IMR-90 (cell line): ENCODE data around the gene RBM39. TPM values are rescaled to one million over a fixed set of nuclear protein-coding genes. Genes with fewer than 3 reads are reported as not detected.

Source experiments
- ATAC-seq: fragments of 200-7000 bp; cut with Tn5 transposase; 2 replicates; pipeline ENCODE4 v1.9.1; 2020; ENCODE audit warnings: low read depth, mild to moderate bottlenecking, moderate library complexity
- BruUV-seq: library from RNA; stranded (reverse); fragments of 400-500 nt; replicated peaks from 2 replicates; lab custom pipeline; 2021; lab: Mats Ljungman, UMichigan
- CTCF ChIA-PET: fragments of 300-600 bp; formaldehyde crosslinking; extraction: SDS; loops from one replicate; lab custom pipeline; 2021; ENCODE audit warnings: antibody characterized with exemption; lab: Yijun Ruan, JAX
- POLR2A ChIA-PET: fragments of 300-600 bp; sonication (Branson Sonifier 250); formaldehyde crosslinking; loops from one replicate; lab custom pipeline; 2022; ENCODE audit warnings: antibody characterized with exemption; ENCODE audit not compliant: unreplicated experiment; lab: Charles Lee
- DNase-seq: peaks from one replicate; pipeline ENCODE4 v3.0.0; 2013
- H2AFZ ChIP-seq: replicated peaks from 2 replicates; pipeline ENCODE3; 2013; ENCODE audit warnings: low read length, mild to moderate bottlenecking; ENCODE audit not compliant: poor library complexity
- H2AK5ac ChIP-seq: 2 replicates; pipeline ENCODE4 v1.6.1; 2013; ENCODE audit warnings: low read depth, low read length, inconsistent platforms
- H2AK9ac ChIP-seq: replicated peaks from 2 replicates; pipeline ENCODE3; 2013; ENCODE audit warnings: mild to moderate bottlenecking, low read depth, low read length, moderate library complexity; ENCODE audit not compliant: poor library complexity
- H2BK120ac ChIP-seq: 2 replicates; pipeline ENCODE4 v1.6.1; 2013; ENCODE audit warnings: low read depth, low read length, inconsistent platforms
- H2BK15ac ChIP-seq: 3 replicates; pipeline ENCODE4 v1.6.1; 2013; ENCODE audit warnings: low read depth, low read length, inconsistent platforms
- H2BK20ac ChIP-seq: 2 replicates; pipeline ENCODE4 v1.6.1; 2013; ENCODE audit warnings: low read depth, mild to moderate bottlenecking, inconsistent platforms, low read length, moderate library complexity
- H2BK5ac ChIP-seq: 2 replicates; pipeline ENCODE4 v1.6.1; 2013; ENCODE audit warnings: mild to moderate bottlenecking, low read depth, low read length, inconsistent platforms; ENCODE audit not compliant: poor library complexity, severe bottlenecking
- H3K14ac ChIP-seq: replicated peaks from 2 replicates; pipeline ENCODE4 v1.6.1; 2013; ENCODE audit warnings: low read depth, low read length, inconsistent platforms
- H3K18ac ChIP-seq: 2 replicates; pipeline ENCODE4 v1.6.1; 2013; ENCODE audit warnings: low read depth, low read length, control low read depth
- H3K23ac ChIP-seq: 2 replicates; pipeline ENCODE4 v1.6.1; 2013; ENCODE audit warnings: low read depth, low read length, inconsistent platforms
- H3K27ac ChIP-seq: 2 replicates; pipeline ENCODE4 v1.5.1; 2013; ENCODE audit warnings: mild to moderate bottlenecking, control low read depth, low read length; ENCODE audit not compliant: insufficient read depth
- H3K27me3 ChIP-seq: 2 replicates; pipeline ENCODE4 v1.6.1; 2013; ENCODE audit warnings: low read length; ENCODE audit not compliant: control insufficient read depth, insufficient read depth
- H3K36me3 ChIP-seq: 2 replicates; pipeline ENCODE4 v1.6.1; 2013; ENCODE audit warnings: low read length, mixed read lengths; ENCODE audit not compliant: control insufficient read depth, insufficient read depth
- H3K4ac ChIP-seq: 2 replicates; pipeline ENCODE4 v1.6.1; 2013; ENCODE audit warnings: low read depth, low read length, inconsistent platforms
- H3K4me1 ChIP-seq: 2 replicates; pipeline ENCODE4 v1.6.1; 2013; ENCODE audit warnings: low read length, mixed read lengths; ENCODE audit not compliant: control insufficient read depth, insufficient read depth
- H3K4me2 ChIP-seq: 2 replicates; pipeline ENCODE4 v1.6.1; 2013; ENCODE audit warnings: low read depth, mild to moderate bottlenecking, control low read depth, low read length, moderate library complexity
- H3K4me3 ChIP-seq: 2 replicates; pipeline ENCODE4 v1.5.1; 2013; ENCODE audit warnings: low read depth, mild to moderate bottlenecking, control low read depth, low read length, moderate library complexity; ENCODE audit not compliant: insufficient read depth
- H3K56ac ChIP-seq: 2 replicates; pipeline ENCODE4 v1.6.1; 2013; ENCODE audit warnings: low read length, inconsistent platforms; ENCODE audit not compliant: insufficient read depth; ENCODE audit errors: extremely low read depth
- H3K79me1 ChIP-seq, 2 experiments: 2 replicates each; pipeline ENCODE4 v1.6.1; 2013; ENCODE audit warnings: low read length in 2 of 2, inconsistent platforms in 1 of 2, low read depth in 1 of 2
- H3K9ac ChIP-seq: 2 replicates; pipeline ENCODE4 v1.6.1; 2013; ENCODE audit warnings: low read depth, low read length, control low read depth
- H3K9me1 ChIP-seq: 2 replicates; pipeline ENCODE4 v1.6.1; 2013; ENCODE audit warnings: low read length, inconsistent platforms; ENCODE audit not compliant: insufficient read depth
- H3K9me3 ChIP-seq: 2 replicates; pipeline ENCODE4 v1.6.1; 2013; ENCODE audit warnings: low read length; ENCODE audit not compliant: control insufficient read depth, insufficient read depth
- H4K20me1 ChIP-seq: 2 replicates; pipeline ENCODE4 v1.6.1; 2013; ENCODE audit warnings: low read length, inconsistent platforms; ENCODE audit not compliant: insufficient read depth
- H4K5ac ChIP-seq: 2 replicates; pipeline ENCODE4 v1.6.1; 2013; ENCODE audit warnings: mild to moderate bottlenecking, low read depth, low read length, control low read depth
- H4K8ac ChIP-seq, 2 experiments: 2 replicates each; pipeline ENCODE4 v1.6.1; 2013; ENCODE audit warnings: low read depth in 2 of 2, low read length in 2 of 2, control low read depth in 1 of 2, inconsistent platforms in 1 of 2
- H4K91ac ChIP-seq: 2 replicates; pipeline ENCODE4 v1.6.1; 2013; ENCODE audit warnings: low read depth, low read length, inconsistent platforms; ENCODE audit not compliant: insufficient read depth
- BHLHE40 ChIP-seq: fragments of 150-350 bp; IDR thresholded peaks from 2 replicates; pipeline ENCODE4 v1.6.1; 2016; ENCODE audit warnings: mild to moderate bottlenecking, low read depth, low read length
- FOS ChIP-seq: fragments of 150-350 bp; IDR thresholded peaks from 2 replicates; pipeline ENCODE4 v1.6.1; 2016; ENCODE audit warnings: low read depth, low read length
- MAFK ChIP-seq: IDR thresholded peaks from 2 replicates; pipeline ENCODE4 v1.6.1; 2012; ENCODE audit warnings: low read depth, low read length, improper control_type of control experiment
- NFE2L2 ChIP-seq: fragments of 150-350 bp; IDR thresholded peaks from 2 replicates; pipeline ENCODE4 v1.6.1; 2016; ENCODE audit warnings: low read depth, mild to moderate bottlenecking, low read length
- WGBS, 2 experiments: methylation state at CpG; one replicate each; pipeline versions ENCODE4 v1.1.5 to v1.1.7; 2013; ENCODE audit warnings: missing lambda C conversion rate in 2 of 2; ENCODE audit not compliant: insufficient read length in 1 of 2; ENCODE audit errors: extremely low coverage in 2 of 2; 5-methylcytosine and 5-hydroxymethylcytosine counted together
- dilution Hi-C: fragments of 300-500 bp; cut with HindIII; formaldehyde crosslinking; loops from one replicate; pipeline ENCODE4 v1.14.3; 2018; ENCODE audit warnings: low sequenced_read_pairs; ENCODE audit not compliant: unreplicated experiment
- in situ Hi-C: fragments of 300-500 bp; cut with MboI; formaldehyde crosslinking; loops from 3 replicates; pipeline ENCODE4 v1.14.3; 2019; ENCODE audit warnings: low sequenced_read_pairs, inconsistent platforms, mixed read lengths
- intact Hi-C: fragments of 100-400 bp; cut with micrococcal nuclease; formaldehyde crosslinking; loops from 2 replicates; pipeline ENCODE4 v1.10.0; 2022
- polyA plus RNA-seq, 3 experiments: library from polyadenylated mRNA; depleted of rRNA; stranded (reverse); fragments of >200 nt; gene quantifications; 2 replicates each; pipeline ENCODE4 v1.2.3, GENCODE V29; 2012; ENCODE audit warnings: low replicate concordance in 1 of 3
- total RNA-seq: library from RNA; depleted of rRNA; stranded (reverse); fragments of >200 nt; gene quantifications from 2 replicates; pipeline ENCODE4 v1.2.3, GENCODE V29; 2012

The RBM39 gene
- total and polyA plus RNA-seq, 2 of the 4 experiments (the other 2 are of a cell fraction) = 106 to 166 TPM

- Histone ChIP-seq H4K20me1 (peaks cover 9% of the 10 kb centered on the region), H4K91ac (peak overlapping the region; percentile 92), H3K79me1 (peaks cover 33 to 71% of the 10 kb centered on the region in 2 experiments), H3K4me3 (no peak overlapping the region), H2AK9ac (peak overlapping the region; percentile 12), H3K9ac (peak overlapping the region; percentile 5; the same call in 1 of the 2 replicates), H3K23ac (peak overlapping the region; percentile 77), H3K4me1 (peaks cover 13% of the 10 kb centered on the region), H3K27me3 (no peaks in the 10 kb centered on the region), H3K14ac (peak overlapping the region; percentile 53), H4K8ac (peak overlapping the region; percentile 9 to 73; a peak in 3 of 4 replicates), H3K56ac (peak overlapping the region; percentile 49), H3K4ac (peak overlapping the region; percentile 87), H4K5ac (peak overlapping the region; percentile 71; the same call in 1 of the 2 replicates), H2BK20ac (peak overlapping the region; percentile 91), H2BK120ac (peak overlapping the region; percentile 96), H2BK5ac (peak overlapping the region; percentile 97), H2AK5ac (peak overlapping the region; percentile 94), H3K27ac (peak overlapping the region; percentile 86), H3K9me3 (no peaks in the 10 kb centered on the region), H2AFZ (no peak overlapping the region), H3K4me2 (peak overlapping the region; percentile 55), H3K9me1 (peaks cover 10% of the 10 kb centered on the region), H2BK15ac (peak overlapping the region; percentile 69; the same call in 2 of the 3 replicates), H3K18ac (peak overlapping the region; percentile 80), H3K36me3 (no peaks in the 10 kb centered on the region)
- intact Hi-C loops (loop anchor here (2.0 kb wide), 1 partner anchor 49 kb away; the partner anchor contains the start of gene RBM39), in situ Hi-C loops (no loop called here), dilution Hi-C loops (no loop called here)
- DNase-seq (peak; percentile 93), ATAC-seq (peak; percentile 96)
- BruUV-seq = no TSS peak
- WGBS, 2 experiments = no CpG with 5 or more reads among the region's 3 CpGs
- CTCF ChIA-PET = interaction anchor here (0.8 to 1.2 kb wide), 2 partner anchors 10 to 92 kb away, joined by 3 read pairs; no protein-coding TSS in a partner anchor
- TF ChIP-seq MAFK (no peak), BHLHE40 (0 out of 2 replicates have a peak, but pooled peaks have one; percentile 21), FOS (peak; percentile 60; the same call in 1 of the 2 replicates), NFE2L2 (no peak)
- POLR2A ChIA-PET = interaction anchor here (1.0 kb wide), 1 partner anchor 49 kb away, joined by 3 read pairs; the partner anchor contains the start of gene RBM39
Observed at GRCh38 chr20:35791821-35792220, 49.8 kb upstream of the RBM39 start.
